ENCODE measurements around the gene TM4SF18. TPM values are rescaled to one million over a fixed set of nuclear protein-coding genes. Genes with fewer than 3 reads are reported as not detected.

TM4SF18 gene
- total RNA-seq, 1 donor from 2014 or later = not detected

- Mint-ChIP-seq H3K4me1 (ENCODE audit: low read depth, unreplicated experiment) (no peaks in the 10 kb centered on the region), H3K4me3 (ENCODE audit: unreplicated experiment) (no peak overlapping the region), H3K27ac (ENCODE audit: unreplicated experiment) (no peak overlapping the region), H3K27me3 (ENCODE audit: unreplicated experiment) (no peaks in the 10 kb centered on the region), H3K9me3 (ENCODE audit: unreplicated experiment) (no peaks in the 10 kb centered on the region), H3K36me3 (ENCODE audit: unreplicated experiment) (no peaks in the 10 kb centered on the region)
- TF ChIP-seq CTCF (IDR thresholded peaks at IDR 0.05; ENCODE audit: partially characterized antibody, unreplicated experiment) = no peak
- no peak for DNase-seq
Measured at GRCh38 chr3:149366941-149367840, 33.8 kb upstream of the TM4SF18 start.

GRCh38 chr3:149366031-149366430 is 32.6 kb upstream of the TM4SF18 start:
- Mint-ChIP-seq H3K9me3 (ENCODE audit: unreplicated experiment) (no peaks in the 10 kb centered on the region), H3K4me1 (ENCODE audit: low read depth, unreplicated experiment) (no peaks in the 10 kb centered on the region), H3K36me3 (ENCODE audit: unreplicated experiment) (no peaks in the 10 kb centered on the region), H3K4me3 (ENCODE audit: unreplicated experiment) (no peak overlapping the region), H3K27ac (ENCODE audit: unreplicated experiment) (no peak overlapping the region), H3K27me3 (ENCODE audit: unreplicated experiment) (peaks cover 2% of the 10 kb centered on the region)
- no peak for DNase-seq
- no peak for TF ChIP-seq CTCF (IDR thresholded peaks at IDR 0.05; ENCODE audit: partially characterized antibody, unreplicated experiment)

GRCh38 chr3:149364624-149365023 is 31.2 kb upstream of the TM4SF18 start:
- Mint-ChIP-seq H3K4me1 (ENCODE audit: low read depth, unreplicated experiment) (no peaks in the 10 kb centered on the region), H3K36me3 (ENCODE audit: unreplicated experiment) (no peaks in the 10 kb centered on the region), H3K9me3 (ENCODE audit: unreplicated experiment) (no peaks in the 10 kb centered on the region), H3K27ac (ENCODE audit: unreplicated experiment) (no peak overlapping the region), H3K4me3 (ENCODE audit: unreplicated experiment) (no peak overlapping the region), H3K27me3 (ENCODE audit: unreplicated experiment) (peaks cover 2% of the 10 kb centered on the region)
- TF ChIP-seq CTCF (IDR thresholded peaks at IDR 0.05; ENCODE audit: partially characterized antibody, unreplicated experiment) = no peak
- DNase-seq = no peak

- H3K27ac Mint-ChIP-seq (ENCODE audit: unreplicated experiment) = no peak overlapping the region
- no peaks in the 10 kb centered on the region for H3K4me1 Mint-ChIP-seq (ENCODE audit: low read depth, unreplicated experiment)
- H3K36me3 Mint-ChIP-seq (ENCODE audit: unreplicated experiment) = no peaks in the 10 kb centered on the region
- no peak for TF ChIP-seq CTCF (IDR thresholded peaks at IDR 0.05; ENCODE audit: partially characterized antibody, unreplicated experiment)
- no peak for DNase-seq
- H3K4me3 Mint-ChIP-seq (ENCODE audit: unreplicated experiment) = no peak overlapping the region
- H3K27me3 Mint-ChIP-seq (ENCODE audit: unreplicated experiment) = peaks cover 2% of the 10 kb centered on the region
- H3K9me3 Mint-ChIP-seq (ENCODE audit: unreplicated experiment) = no peaks in the 10 kb centered on the region
Measured at GRCh38 chr3:149363053-149363452, 29.6 kb upstream of the TM4SF18 start.

GRCh38 chr3:149362366-149362765 is 28.9 kb upstream of the TM4SF18 start:
- TF ChIP-seq CTCF (IDR thresholded peaks at IDR 0.05; ENCODE audit: partially characterized antibody, unreplicated experiment) = no peak
- no peak overlapping the region for H3K4me3 Mint-ChIP-seq (ENCODE audit: unreplicated experiment)
- no peaks in the 10 kb centered on the region for H3K9me3 Mint-ChIP-seq (ENCODE audit: unreplicated experiment)
- H3K27ac Mint-ChIP-seq (ENCODE audit: unreplicated experiment) = no peak overlapping the region
- H3K4me1 Mint-ChIP-seq (ENCODE audit: low read depth, unreplicated experiment) = no peaks in the 10 kb centered on the region
- no peaks in the 10 kb centered on the region for H3K36me3 Mint-ChIP-seq (ENCODE audit: unreplicated experiment)
- H3K27me3 Mint-ChIP-seq (ENCODE audit: unreplicated experiment) = peaks cover 2% of the 10 kb centered on the region
- DNase-seq = no peak

Data from glutamatergic neuron (in vitro differentiated cells).